ENCODE data around the gene DNPH1.

Gene DNPH1

GRCh38 chr6:43228951-43229802, at the start of gene DNPH1:
TSS of gene DNPH1 (minus strand) at chr6:43229481. CDS start at chr6:43229456, 25 bp downstream.
- DNase-seq = peak; percentile 85

- no peak for DNase-seq
These were observed 49.3 kb upstream of the DNPH1 start for GRCh38 chr6:43278524-43279078.

- DNase-seq = no peak
These were observed 48.6 kb upstream of the DNPH1 start for GRCh38 chr6:43277643-43278523.

- no peak for DNase-seq
These were observed 48.0 kb upstream of the DNPH1 start for GRCh38 chr6:43277306-43277642.

- no peak for DNase-seq
These were observed 47.5 kb upstream of the DNPH1 start for GRCh38 chr6:43276577-43277305.

- DNase-seq = peak; percentile 48
These were observed 46.7 kb upstream of the DNPH1 start for GRCh38 chr6:43275801-43276576.

GRCh38 chr6:43274916-43275597, 45.8 kb upstream of the DNPH1 start:
- peak; percentile 35 for DNase-seq

- DNase-seq = no peak
These were observed 45.0 kb upstream of the DNPH1 start for GRCh38 chr6:43274127-43274915.

- DNase-seq = no peak
These were observed 44.4 kb upstream of the DNPH1 start for GRCh38 chr6:43273707-43274106.

- DNase-seq = no peak
These were observed 42.7 kb upstream of the DNPH1 start for GRCh38 chr6:43271944-43272343.

- DNase-seq = no peak
These were observed 42.0 kb upstream of the DNPH1 start for GRCh38 chr6:43271103-43271815.

- peak; percentile 47 for DNase-seq
These were observed 40.2 kb upstream of the DNPH1 start for GRCh38 chr6:43269273-43270007.

GRCh38 chr6:43268782-43269272, 39.5 kb upstream of the DNPH1 start:
- DNase-seq = no peak

- no peak for DNase-seq
These were observed 39.0 kb upstream of the DNPH1 start for GRCh38 chr6:43268355-43268700.

GRCh38 chr6:43267619-43268354, 38.5 kb upstream of the DNPH1 start:
- DNase-seq = no peak

- DNase-seq = no peak
These were observed 36.3 kb upstream of the DNPH1 start for GRCh38 chr6:43265564-43265963.

GRCh38 chr6:43264599-43265145, 35.4 kb upstream of the DNPH1 start:
- DNase-seq = no peak

Data from CD4-positive, alpha-beta T cell treated with Interleukin-10 for 1 hour (primary cell).